GM18870 (cell line): ENCODE results near the gene DCDC2C.

Source experiments
- ATAC-seq: cut with Tn5 transposase; IDR thresholded peaks from one replicate; pipeline ENCODE4 v1.9.1; 2021; ENCODE audit warnings: moderate library complexity; ENCODE audit not compliant: unreplicated experiment

DCDC2C gene

GRCh38 chr2:3672861-3673678, 30.3 kb upstream of the DCDC2C start:
- ATAC-seq, result no peak

- no peak for ATAC-seq
Observed at GRCh38 chr2:3674066-3674845, 29.1 kb upstream of the DCDC2C start.

GRCh38 chr2:3675687-3676086, 27.7 kb upstream of the DCDC2C start:
- no peak for ATAC-seq

GRCh38 chr2:3677436-3677835, 25.9 kb upstream of the DCDC2C start:
- no peak for ATAC-seq

GRCh38 chr2:3678212-3678611, 25.2 kb upstream of the DCDC2C start:
- ATAC-seq, result no peak

GRCh38 chr2:3679180-3679579, 24.2 kb upstream of the DCDC2C start:
- ATAC-seq, result no peak

GRCh38 chr2:3679616-3680393, 23.6 kb upstream of the DCDC2C start:
- no peak for ATAC-seq

DNA sequence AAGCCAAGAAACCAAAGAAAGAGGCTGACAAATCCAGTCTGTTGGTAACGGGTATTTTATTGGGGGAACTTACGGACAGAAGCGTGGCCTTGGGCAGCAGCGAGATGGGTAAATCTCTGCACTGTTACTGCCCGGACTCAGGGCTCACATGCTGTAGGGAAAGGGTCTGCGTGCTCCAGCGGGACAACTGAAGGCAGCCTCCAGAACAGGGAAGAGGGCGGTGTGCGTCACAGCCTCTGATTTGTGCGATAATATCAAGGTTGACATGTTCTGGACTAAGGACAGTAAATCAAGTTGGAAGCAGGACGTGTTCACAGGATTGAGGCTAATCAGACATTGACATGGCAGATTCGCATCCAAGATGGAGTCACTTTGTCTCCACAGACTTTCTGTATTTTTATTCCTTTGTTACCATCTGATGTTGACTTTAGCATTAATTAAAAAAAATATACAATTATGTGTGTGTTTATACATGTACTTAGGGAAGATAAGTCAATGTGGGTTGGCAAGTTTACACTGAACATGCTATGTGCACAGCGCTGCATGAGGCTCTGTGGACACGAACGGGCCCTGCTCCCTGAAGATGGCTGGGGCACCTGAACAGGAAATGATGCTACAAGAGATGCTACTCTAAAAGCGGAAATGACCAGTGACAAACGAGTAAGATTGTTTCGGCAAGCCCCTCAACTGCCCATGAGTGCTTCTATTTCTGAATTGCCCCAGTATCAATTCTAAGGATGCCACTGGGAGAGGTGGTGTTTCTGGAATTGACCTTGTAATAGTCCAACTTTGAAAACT, 22.6 kb upstream of the DCDC2C start:
- no peak for ATAC-seq

GRCh38 chr2:3681625-3682024, 21.8 kb upstream of the DCDC2C start:
- no peak for ATAC-seq

GRCh38 chr2:3682811-3683210, 20.6 kb upstream of the DCDC2C start:
- ATAC-seq, result no peak

DNA sequence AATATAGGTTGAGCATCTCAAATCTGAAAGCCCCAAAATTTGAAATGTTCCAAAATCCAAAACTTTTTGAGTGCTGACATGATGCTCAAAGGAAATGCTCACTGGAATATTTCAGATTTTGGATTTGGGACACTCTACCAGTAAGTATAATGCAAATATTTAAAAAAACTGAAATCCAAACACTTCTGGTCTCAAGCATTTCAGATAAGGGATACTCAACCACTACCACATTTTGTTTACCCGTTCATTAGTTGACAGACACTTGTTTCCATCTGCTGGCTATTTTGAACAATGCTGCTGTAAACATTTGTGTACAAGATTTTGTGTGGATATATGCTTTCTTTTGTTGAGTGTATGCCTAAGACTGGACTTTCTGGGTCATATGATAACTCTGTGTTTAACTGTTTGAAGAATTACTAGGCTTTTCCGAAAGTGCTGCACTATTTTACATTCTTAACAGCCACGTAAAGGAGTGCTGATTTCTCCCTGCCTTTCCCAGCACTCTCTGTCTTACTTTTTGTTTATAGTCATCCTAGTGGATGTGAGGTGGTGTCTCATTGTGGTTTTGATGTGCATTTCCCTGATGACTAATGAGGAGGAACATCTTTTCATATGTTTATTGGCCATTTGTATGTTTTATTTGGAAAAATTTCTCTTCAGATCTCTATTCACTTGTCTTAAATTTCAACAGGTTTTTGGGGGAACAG, 19.5 kb upstream of the DCDC2C start:
- no peak for ATAC-seq

- no peak for ATAC-seq
Observed at GRCh38 chr2:3689998-3690748, 13.2 kb upstream of the DCDC2C start.

DNA sequence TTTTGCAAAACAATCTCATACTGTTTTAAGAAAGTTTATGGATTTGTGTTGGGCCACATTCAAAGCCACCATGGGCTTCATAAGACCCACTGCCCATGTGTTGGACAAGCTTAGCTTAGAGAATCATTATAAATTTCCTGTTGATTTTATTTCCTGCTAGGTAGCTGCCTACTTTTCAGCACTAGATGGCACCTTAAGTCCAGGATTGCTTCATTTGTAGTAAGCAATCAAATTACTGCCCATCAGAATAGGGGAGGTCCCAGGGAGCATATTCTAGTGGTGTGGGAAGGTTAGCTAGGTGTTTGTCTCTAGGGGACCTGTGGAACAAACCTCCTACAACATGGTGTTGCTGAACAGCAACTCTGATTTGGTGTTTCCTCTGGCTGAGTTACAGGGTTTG, 11.0 kb upstream of the DCDC2C start:
- no peak for ATAC-seq

DNA sequence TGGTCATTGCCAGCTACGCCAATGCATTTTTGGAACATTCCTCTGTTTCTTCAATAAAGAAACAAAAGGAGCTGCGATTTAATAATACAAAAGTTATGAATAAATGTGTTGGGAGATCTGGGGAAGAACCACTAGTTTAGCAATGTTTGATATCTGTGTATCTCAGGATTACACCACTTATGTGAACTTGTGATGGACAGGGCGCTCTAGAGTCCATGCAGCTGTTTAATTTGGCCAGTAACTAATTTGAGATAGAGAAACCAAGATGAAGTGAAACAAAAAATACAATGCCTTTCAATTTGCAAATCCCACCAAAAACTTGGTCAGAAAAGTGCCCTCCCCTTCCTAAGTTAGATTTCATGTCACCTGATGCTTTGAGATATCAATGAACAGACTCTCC, 6.8 kb upstream of the DCDC2C start:
- no peak for ATAC-seq

DNA sequence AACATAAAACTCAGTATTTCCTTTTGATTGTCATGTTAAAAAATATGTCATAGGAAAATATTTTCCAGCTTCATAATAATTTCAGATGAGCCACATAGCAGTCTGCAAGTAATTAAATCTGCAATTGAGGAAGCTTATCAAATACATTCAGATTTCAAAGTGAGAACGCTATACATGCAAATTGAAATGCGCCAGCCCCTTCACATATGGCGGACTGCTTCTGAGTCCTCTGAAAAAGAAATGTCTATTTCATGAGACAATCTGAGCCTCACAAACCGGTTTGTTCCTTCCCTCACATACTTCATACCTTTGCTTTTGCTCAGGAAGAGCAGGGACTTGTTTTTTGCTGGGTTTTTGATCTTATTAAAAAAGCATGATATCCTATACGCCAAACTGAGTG, 2.3 kb upstream of the DCDC2C start:
- ATAC-seq, result no peak

- ATAC-seq, result no peak
Observed at GRCh38 chr2:3703757-3704355, 481 bp downstream of the DCDC2C start.

DNA sequence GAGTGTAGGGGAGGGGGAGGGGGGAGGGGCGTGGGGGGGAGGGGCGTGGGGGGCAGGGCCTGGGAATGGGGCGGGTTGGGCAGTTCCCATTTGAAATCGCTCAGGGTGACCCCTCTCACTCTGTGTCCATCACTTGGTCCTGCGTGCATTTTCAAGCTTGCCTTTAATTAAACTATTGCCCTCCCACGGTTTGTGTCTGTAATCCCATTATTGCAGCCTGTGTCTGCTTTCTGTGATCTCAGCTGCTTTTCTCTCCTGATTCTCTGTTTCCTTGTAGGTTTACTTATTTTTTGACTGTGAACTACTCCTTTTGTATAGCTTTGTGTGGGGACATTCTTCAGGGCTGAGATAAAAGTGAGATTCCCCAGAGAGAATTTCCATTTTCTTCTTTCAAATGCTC, 1.3 kb downstream of the DCDC2C start:
- ATAC-seq, result no peak

DNA sequence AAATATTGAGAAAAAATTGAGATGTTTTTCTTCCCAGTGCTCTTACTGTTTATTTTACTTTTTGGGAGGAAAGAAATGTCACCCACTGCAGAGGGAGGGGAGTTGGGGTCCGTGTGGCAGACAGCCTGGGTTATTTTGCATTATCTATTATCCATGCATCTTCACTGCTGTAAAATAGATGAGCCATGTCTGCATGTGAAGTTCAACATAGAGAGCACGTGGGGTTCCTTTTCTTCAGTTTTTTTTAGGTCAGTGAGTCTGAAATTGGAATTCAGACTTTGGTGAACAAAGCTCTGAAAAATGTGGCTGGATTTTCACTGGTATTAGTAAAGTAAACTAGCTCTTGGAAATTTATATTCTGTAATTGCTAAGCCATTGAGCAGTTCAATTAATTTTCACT, 2.4 kb downstream of the DCDC2C start:
- no peak for ATAC-seq

- ATAC-seq, result no peak
Observed at GRCh38 chr2:3706892-3707291, 3.5 kb downstream of the DCDC2C start.
